Measurements from ENCODE around the gene TRAPPC12. TPM values are rescaled to one million over a fixed set of nuclear protein-coding genes. Genes with fewer than 3 reads are reported as not detected.

The TRAPPC12 gene
- total RNA-seq, 3 donors from 2014 or later, result 79.9 to 89.4 (median 84.5) TPM

- Mint-ChIP-seq H3K9me3 (no peaks in the 10 kb centered on the region), H3K4me3 (no peak overlapping the region), H3K4me1 (ENCODE audit: low read depth) (peaks cover 13% of the 10 kb centered on the region), H3K36me3 (ENCODE audit: insufficient read depth) (peaks cover 31% of the 10 kb centered on the region), H3K27me3 (ENCODE audit: low read depth) (no peaks in the 10 kb centered on the region)
- DNase-seq, result no peak
- no peak for ATAC-seq
These were observed 27.0 kb downstream of the TRAPPC12 start for GRCh38 chr2:3406501-3406900.

GRCh38 chr2:3408781-3409180 is 29.3 kb downstream of the TRAPPC12 start:
- no peak overlapping the region for H3K4me3 Mint-ChIP-seq
- ATAC-seq, result no peak
- H3K9me3 Mint-ChIP-seq, result no peaks in the 10 kb centered on the region
- H3K36me3 Mint-ChIP-seq (ENCODE audit: insufficient read depth), result peaks cover 29% of the 10 kb centered on the region
- H3K4me1 Mint-ChIP-seq (ENCODE audit: low read depth), result peaks cover 15% of the 10 kb centered on the region
- H3K27me3 Mint-ChIP-seq (ENCODE audit: low read depth), result no peaks in the 10 kb centered on the region
- no peak for DNase-seq

- Mint-ChIP-seq H3K36me3 (ENCODE audit: insufficient read depth) (peaks cover 28% of the 10 kb centered on the region), H3K4me3 (no peak overlapping the region), H3K27me3 (ENCODE audit: low read depth) (no peaks in the 10 kb centered on the region), H3K9me3 (no peaks in the 10 kb centered on the region), H3K4me1 (ENCODE audit: low read depth) (peaks cover 11% of the 10 kb centered on the region)
- DNase-seq (no peak), ATAC-seq (no peak)
These were observed 30.2 kb downstream of the TRAPPC12 start for GRCh38 chr2:3409627-3410170.

GRCh38 chr2:3411103-3411502 is 31.6 kb downstream of the TRAPPC12 start:
- H3K4me3 Mint-ChIP-seq, result no peak overlapping the region
- H3K9me3 Mint-ChIP-seq, result no peaks in the 10 kb centered on the region
- DNase-seq, result no peak
- peaks cover 27% of the 10 kb centered on the region for H3K36me3 Mint-ChIP-seq (ENCODE audit: insufficient read depth)
- no peak for ATAC-seq
- H3K4me1 Mint-ChIP-seq (ENCODE audit: low read depth), result peaks cover 11% of the 10 kb centered on the region
- H3K27me3 Mint-ChIP-seq (ENCODE audit: low read depth), result no peaks in the 10 kb centered on the region

GRCh38 chr2:3413697-3414096 is 34.2 kb downstream of the TRAPPC12 start:
- peaks cover 9% of the 10 kb centered on the region for H3K4me1 Mint-ChIP-seq (ENCODE audit: low read depth)
- H3K4me3 Mint-ChIP-seq, result no peak overlapping the region
- no peaks in the 10 kb centered on the region for H3K9me3 Mint-ChIP-seq
- peaks cover 21% of the 10 kb centered on the region for H3K36me3 Mint-ChIP-seq (ENCODE audit: insufficient read depth)
- DNase-seq (no peak), ATAC-seq (no peak)
- no peaks in the 10 kb centered on the region for H3K27me3 Mint-ChIP-seq (ENCODE audit: low read depth)

GRCh38 chr2:3414133-3414860 is 34.8 kb downstream of the TRAPPC12 start:
- Mint-ChIP-seq H3K4me1 (ENCODE audit: low read depth) (peaks cover 9% of the 10 kb centered on the region), H3K27me3 (ENCODE audit: low read depth) (no peaks in the 10 kb centered on the region), H3K9me3 (no peaks in the 10 kb centered on the region), H3K4me3 (no peak overlapping the region), H3K36me3 (ENCODE audit: insufficient read depth) (peaks cover 21% of the 10 kb centered on the region)
- DNase-seq, result no peak
- no peak for ATAC-seq

GRCh38 chr2:3418766-3419404 is 39.4 kb downstream of the TRAPPC12 start:
- no peak for ATAC-seq
- peaks cover 24% of the 10 kb centered on the region for H3K36me3 Mint-ChIP-seq (ENCODE audit: insufficient read depth)

GRCh38 chr2:3420076-3420768 is 40.7 kb downstream of the TRAPPC12 start:
- H3K4me1 Mint-ChIP-seq (ENCODE audit: low read depth), result peaks cover 2% of the 10 kb centered on the region
- ATAC-seq, result no peak
- H3K36me3 Mint-ChIP-seq (ENCODE audit: insufficient read depth), result peaks cover 25% of the 10 kb centered on the region

More at GRCh38 chr2:3418766-3419404, 39.4 kb downstream of the TRAPPC12 start:
- Mint-ChIP-seq H3K9me3 (no peaks in the 10 kb centered on the region), H3K4me1 (ENCODE audit: low read depth) (peaks cover 2% of the 10 kb centered on the region), H3K27me3 (ENCODE audit: low read depth) (no peaks in the 10 kb centered on the region), H3K4me3 (no peak overlapping the region)
- no peak for DNase-seq

GRCh38 chr2:3420769-3421397 is 41.4 kb downstream of the TRAPPC12 start:
- DNase-seq (no peak), ATAC-seq (no peak)
- Mint-ChIP-seq H3K36me3 (ENCODE audit: insufficient read depth) (peaks cover 28% of the 10 kb centered on the region), H3K4me1 (ENCODE audit: low read depth) (peaks cover 2% of the 10 kb centered on the region), H3K9me3 (no peaks in the 10 kb centered on the region), H3K27me3 (ENCODE audit: low read depth) (no peaks in the 10 kb centered on the region), H3K4me3 (no peak overlapping the region)

More at GRCh38 chr2:3420076-3420768, 40.7 kb downstream of the TRAPPC12 start:
- Mint-ChIP-seq H3K4me3 (no peak overlapping the region), H3K9me3 (no peaks in the 10 kb centered on the region), H3K27me3 (ENCODE audit: low read depth) (no peaks in the 10 kb centered on the region)
- DNase-seq, result no peak

GRCh38 chr2:3421580-3421979 is 42.1 kb downstream of the TRAPPC12 start:
- Mint-ChIP-seq H3K9me3 (no peaks in the 10 kb centered on the region), H3K27me3 (ENCODE audit: low read depth) (no peaks in the 10 kb centered on the region), H3K4me3 (no peak overlapping the region), H3K4me1 (ENCODE audit: low read depth) (peaks cover 2% of the 10 kb centered on the region), H3K36me3 (ENCODE audit: insufficient read depth) (peaks cover 27% of the 10 kb centered on the region)
- no peak for DNase-seq
- ATAC-seq, result no peak

GRCh38 chr2:3422161-3422779 is 42.8 kb downstream of the TRAPPC12 start:
- H3K9me3 Mint-ChIP-seq, result no peaks in the 10 kb centered on the region
- peaks cover 29% of the 10 kb centered on the region for H3K36me3 Mint-ChIP-seq (ENCODE audit: insufficient read depth)
- DNase-seq (no peak), ATAC-seq (no peak)
- H3K4me1 Mint-ChIP-seq (ENCODE audit: low read depth), result peaks cover 2% of the 10 kb centered on the region
- no peaks in the 10 kb centered on the region for H3K27me3 Mint-ChIP-seq (ENCODE audit: low read depth)
- no peak overlapping the region for H3K4me3 Mint-ChIP-seq

- H3K4me3 Mint-ChIP-seq, result no peak overlapping the region
- H3K9me3 Mint-ChIP-seq, result no peaks in the 10 kb centered on the region
- H3K4me1 Mint-ChIP-seq (ENCODE audit: low read depth), result peaks cover 2% of the 10 kb centered on the region
- no peaks in the 10 kb centered on the region for H3K27me3 Mint-ChIP-seq (ENCODE audit: low read depth)
- ATAC-seq, result peak; percentile 73 to 77
- peak; percentile 75 for DNase-seq
- peaks cover 36% of the 10 kb centered on the region for H3K36me3 Mint-ChIP-seq (ENCODE audit: insufficient read depth)
These were observed 44.1 kb downstream of the TRAPPC12 start for GRCh38 chr2:3423492-3424170.

GRCh38 chr2:3424171-3424795 is 44.8 kb downstream of the TRAPPC12 start:
- ATAC-seq, result no peak
- Mint-ChIP-seq H3K4me1 (ENCODE audit: low read depth) (peaks cover 2% of the 10 kb centered on the region), H3K27me3 (ENCODE audit: low read depth) (no peaks in the 10 kb centered on the region), H3K9me3 (no peaks in the 10 kb centered on the region), H3K4me3 (no peak overlapping the region), H3K36me3 (ENCODE audit: insufficient read depth) (peaks cover 41% of the 10 kb centered on the region)
- DNase-seq, result no peak

Measured in activated T-cell treated with anti-CD3 and anti-CD28 coated beads, Interleukin-2, amount 50 U/mL, for 4 hours (primary cell).